Measurements from ENCODE around the gene STN1. TPM values are rescaled to one million over a fixed set of nuclear protein-coding genes. Genes with fewer than 3 reads are reported as not detected.
A peak's percentile ranks its signal among the peaks of the same experiment; 100 is the strongest.

STN1 gene
- total RNA-seq, 1 donor: 34.9 TPM

GRCh38 chr10:103834436-103835095 is 83.4 kb downstream of the STN1 start:
- no peak overlapping the region for H3K4me3 ChIP-seq (ENCODE audit: low read depth, low read length)
- TF ChIP-seq CTCF (IDR thresholded peaks at IDR 0.05; ENCODE audit: insufficient read depth, low read length): no peak
- no peak for DNase-seq (ENCODE audit: low read depth)

- no peak overlapping the region for H3K4me3 ChIP-seq (ENCODE audit: low read depth, low read length)
- no peak for TF ChIP-seq CTCF (IDR thresholded peaks at IDR 0.05; ENCODE audit: insufficient read depth, low read length)
- peak; percentile 45 for DNase-seq (ENCODE audit: low read depth)
These were observed 84.1 kb downstream of the STN1 start for GRCh38 chr10:103833731-103834365.

- no peak overlapping the region for H3K4me3 ChIP-seq (ENCODE audit: low read depth, low read length)
- TF ChIP-seq CTCF (IDR thresholded peaks at IDR 0.05; ENCODE audit: insufficient read depth, low read length): no peak
- DNase-seq (ENCODE audit: low read depth): no peak
These were observed 85.2 kb downstream of the STN1 start for GRCh38 chr10:103832806-103833205.

Other genes with a start within 250 kb of the STN1 start
- 15.8 and 20.4 TPM in 2 replicates for gene SH3PXD2A, start 62.6 kb downstream of the STN1 start, total RNA-seq (ENCODE audit: low replicate concordance)
- gene SLK, start 49.0 kb upstream of the STN1 start, total RNA-seq (ENCODE audit: low replicate concordance): 50.1 and 81.3 TPM in 2 replicates
- gene COL17A1, start 167.7 kb upstream of the STN1 start, total RNA-seq (ENCODE audit: low replicate concordance): 2.0 and 2.3 TPM in 2 replicates
- 11.0 and 39.9 TPM in 2 replicates for gene SFR1, start 204.0 kb upstream of the STN1 start, total RNA-seq (ENCODE audit: low replicate concordance)

Measured in fibroblast of the aortic adventitia (primary cell).